Measurements from ENCODE around the gene CHST15.

DNA sequence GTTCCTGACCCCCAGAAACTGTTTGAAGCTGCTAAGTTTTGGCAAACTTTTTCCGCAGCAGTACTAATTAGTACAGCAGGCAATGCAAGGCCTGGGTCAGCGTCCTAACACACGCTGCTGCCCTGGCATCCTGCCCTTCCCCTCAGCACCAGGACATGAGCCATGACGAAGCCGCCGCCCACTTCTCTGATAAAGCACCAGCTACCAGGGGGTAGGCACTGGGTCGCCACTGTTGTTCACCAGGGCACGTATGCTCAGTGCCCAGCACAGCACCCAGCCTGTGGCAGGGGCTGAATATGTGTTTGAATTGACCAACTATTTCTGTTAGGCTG, 59.5 kb downstream of the CHST15 start:
- TF ChIP-seq, protein P1, sequence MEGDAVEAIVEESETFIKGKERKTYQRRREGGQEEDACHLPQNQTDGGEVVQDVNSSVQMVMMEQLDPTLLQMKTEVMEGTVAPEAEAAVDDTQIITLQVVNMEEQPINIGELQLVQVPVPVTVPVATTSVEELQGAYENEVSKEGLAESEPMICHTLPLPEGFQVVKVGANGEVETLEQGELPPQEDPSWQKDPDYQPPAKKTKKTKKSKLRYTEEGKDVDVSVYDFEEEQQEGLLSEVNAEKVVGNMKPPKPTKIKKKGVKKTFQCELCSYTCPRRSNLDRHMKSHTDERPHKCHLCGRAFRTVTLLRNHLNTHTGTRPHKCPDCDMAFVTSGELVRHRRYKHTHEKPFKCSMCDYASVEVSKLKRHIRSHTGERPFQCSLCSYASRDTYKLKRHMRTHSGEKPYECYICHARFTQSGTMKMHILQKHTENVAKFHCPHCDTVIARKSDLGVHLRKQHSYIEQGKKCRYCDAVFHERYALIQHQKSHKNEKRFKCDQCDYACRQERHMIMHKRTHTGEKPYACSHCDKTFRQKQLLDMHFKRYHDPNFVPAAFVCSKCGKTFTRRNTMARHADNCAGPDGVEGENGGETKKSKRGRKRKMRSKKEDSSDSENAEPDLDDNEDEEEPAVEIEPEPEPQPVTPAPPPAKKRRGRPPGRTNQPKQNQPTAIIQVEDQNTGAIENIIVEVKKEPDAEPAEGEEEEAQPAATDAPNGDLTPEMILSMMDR (conservative IDR thresholded peaks at IDR 0.05; ENCODE audit: low read depth, low read length), result no peak
- TF ChIP-seq EZH2 (IDR thresholded peaks at IDR 0.05; ENCODE audit: low read length, unreplicated experiment) (no peak), EZH2phosphoT487 (IDR thresholded peaks at IDR 0.05; ENCODE audit: borderline replicate concordance, low read length) (no peak)

All from PC-3 (cell line).